ENCODE measurements around the gene LAMB1. TPM values are rescaled to one million over a fixed set of nuclear protein-coding genes. Genes with fewer than 3 reads are reported as not detected.

LAMB1 gene
- total RNA-seq, 4 donors from 2014 or later, result 87.9 to 322 (median 200) TPM

DNA sequence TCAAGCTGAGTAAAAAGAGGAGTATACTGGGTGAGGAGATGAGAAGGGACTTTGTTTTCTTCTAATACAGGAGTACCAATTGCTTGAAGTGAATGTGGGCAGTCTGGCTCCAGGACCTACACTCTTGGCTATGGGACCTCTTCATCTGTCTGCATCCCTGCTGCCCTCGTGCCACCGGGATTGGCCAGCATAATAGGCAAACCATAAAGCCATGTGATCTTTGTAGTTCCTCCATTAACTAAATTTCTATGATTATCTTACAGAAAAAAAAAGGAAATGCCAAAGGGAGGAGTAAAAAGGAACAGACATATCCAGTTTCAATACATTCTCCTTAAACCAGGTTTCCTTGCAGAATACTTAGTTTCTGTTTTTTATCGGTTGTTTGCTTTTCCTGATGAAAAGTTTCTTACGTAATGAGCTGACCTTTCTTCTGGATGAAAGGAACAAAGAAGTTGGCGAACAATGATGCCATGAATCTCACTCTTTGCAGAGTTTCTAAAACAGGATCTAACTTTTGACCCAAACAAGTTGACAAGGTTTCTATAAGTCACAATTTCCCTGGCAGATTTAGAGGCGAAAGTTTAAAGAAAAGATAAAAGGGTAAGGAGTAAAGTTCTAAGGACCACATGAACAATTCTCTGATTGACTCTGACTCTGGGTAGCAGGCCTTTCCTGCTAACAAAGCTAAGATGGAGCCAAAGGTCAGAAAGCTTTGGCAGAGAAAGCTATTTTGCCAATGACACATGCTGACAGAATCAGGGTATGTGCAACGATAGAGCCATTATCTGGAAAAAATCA lies 54.1 kb downstream of the LAMB1 start:
- DNase-seq, result no peak
- Histone ChIP-seq H3K27me3 (no peaks in the 10 kb centered on the region), H3K9me3 (no peaks in the 10 kb centered on the region), H3K4me1 (no peaks in the 10 kb centered on the region), H3K36me3 (no peaks in the 10 kb centered on the region), H3K4me3 (no peak overlapping the region), H3K27ac (peak overlapping the region; percentile 31 to 32)
- intact Hi-C loops (cut with DNase I; ENCODE audit: low total_unique reads), result no loop called here
- no peak for TF ChIP-seq POLR2A (IDR thresholded peaks at IDR 0.05)
- TF ChIP-seq, protein P1, sequence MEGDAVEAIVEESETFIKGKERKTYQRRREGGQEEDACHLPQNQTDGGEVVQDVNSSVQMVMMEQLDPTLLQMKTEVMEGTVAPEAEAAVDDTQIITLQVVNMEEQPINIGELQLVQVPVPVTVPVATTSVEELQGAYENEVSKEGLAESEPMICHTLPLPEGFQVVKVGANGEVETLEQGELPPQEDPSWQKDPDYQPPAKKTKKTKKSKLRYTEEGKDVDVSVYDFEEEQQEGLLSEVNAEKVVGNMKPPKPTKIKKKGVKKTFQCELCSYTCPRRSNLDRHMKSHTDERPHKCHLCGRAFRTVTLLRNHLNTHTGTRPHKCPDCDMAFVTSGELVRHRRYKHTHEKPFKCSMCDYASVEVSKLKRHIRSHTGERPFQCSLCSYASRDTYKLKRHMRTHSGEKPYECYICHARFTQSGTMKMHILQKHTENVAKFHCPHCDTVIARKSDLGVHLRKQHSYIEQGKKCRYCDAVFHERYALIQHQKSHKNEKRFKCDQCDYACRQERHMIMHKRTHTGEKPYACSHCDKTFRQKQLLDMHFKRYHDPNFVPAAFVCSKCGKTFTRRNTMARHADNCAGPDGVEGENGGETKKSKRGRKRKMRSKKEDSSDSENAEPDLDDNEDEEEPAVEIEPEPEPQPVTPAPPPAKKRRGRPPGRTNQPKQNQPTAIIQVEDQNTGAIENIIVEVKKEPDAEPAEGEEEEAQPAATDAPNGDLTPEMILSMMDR (IDR thresholded peaks at IDR 0.05), result no peak

DNA sequence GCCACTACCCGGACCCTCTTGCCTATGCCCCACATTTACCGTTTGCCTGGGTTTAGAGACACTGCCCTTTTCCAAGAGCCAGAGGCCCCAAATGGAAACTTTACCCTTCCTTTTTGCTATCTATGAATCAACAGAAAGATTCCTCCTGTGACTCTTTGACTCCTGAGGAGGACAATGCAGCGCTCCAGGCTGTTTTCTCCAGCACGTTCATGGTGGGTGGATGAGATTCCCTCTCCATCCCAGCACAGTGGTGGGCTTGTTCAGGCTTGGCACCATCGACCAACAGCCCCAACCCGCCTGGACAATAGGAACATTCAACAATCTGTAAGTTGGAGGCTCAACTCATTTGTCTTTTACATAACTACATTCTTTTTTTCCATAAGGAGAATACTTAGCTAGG lies 56.1 kb downstream of the LAMB1 start:
- Histone ChIP-seq H3K27ac (peak overlapping the region; percentile 13 to 44), H3K4me3 (no peak overlapping the region), H3K4me1 (no peaks in the 10 kb centered on the region), H3K36me3 (no peaks in the 10 kb centered on the region), H3K27me3 (no peaks in the 10 kb centered on the region), H3K9me3 (no peaks in the 10 kb centered on the region)
- intact Hi-C loops (cut with DNase I; ENCODE audit: low total_unique reads), result no loop called here
- DNase-seq, result no peak
- TF ChIP-seq, protein P1 (IDR thresholded peaks at IDR 0.05), result no peak

DNA sequence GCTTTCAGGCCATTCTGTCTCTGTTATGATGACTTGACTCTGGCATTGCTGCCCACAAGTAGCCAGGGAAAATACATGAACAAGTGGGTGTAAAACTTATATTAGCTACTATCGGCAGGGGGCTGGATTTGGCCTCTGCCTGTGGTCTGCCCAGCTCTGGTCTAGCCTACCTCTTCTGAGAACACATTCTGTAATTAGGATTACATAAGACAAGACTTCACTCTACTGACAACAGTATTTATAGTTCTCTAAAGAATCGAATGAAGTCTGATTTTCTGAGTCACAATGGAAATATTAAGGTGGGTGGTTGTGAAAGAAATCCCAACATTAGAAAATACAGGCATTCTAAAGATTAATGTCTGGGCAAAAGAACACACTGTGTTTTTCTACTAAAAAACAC lies 56.5 kb downstream of the LAMB1 start:
- H3K4me1 ChIP-seq, result no peaks in the 10 kb centered on the region
- intact Hi-C loops (cut with DNase I; ENCODE audit: low total_unique reads), result no loop called here
- H3K36me3 ChIP-seq, result no peaks in the 10 kb centered on the region
- DNase-seq, result no peak
- H3K27ac ChIP-seq, result peak overlapping the region in 1 of 2 donors; percentile 44
- H3K27me3 ChIP-seq, result no peaks in the 10 kb centered on the region
- no peak for TF ChIP-seq POLR2A (IDR thresholded peaks at IDR 0.05)
- TF ChIP-seq, protein P1 (IDR thresholded peaks at IDR 0.05), result no peak
- H3K9me3 ChIP-seq, result no peaks in the 10 kb centered on the region
- no peak overlapping the region for H3K4me3 ChIP-seq

DNA sequence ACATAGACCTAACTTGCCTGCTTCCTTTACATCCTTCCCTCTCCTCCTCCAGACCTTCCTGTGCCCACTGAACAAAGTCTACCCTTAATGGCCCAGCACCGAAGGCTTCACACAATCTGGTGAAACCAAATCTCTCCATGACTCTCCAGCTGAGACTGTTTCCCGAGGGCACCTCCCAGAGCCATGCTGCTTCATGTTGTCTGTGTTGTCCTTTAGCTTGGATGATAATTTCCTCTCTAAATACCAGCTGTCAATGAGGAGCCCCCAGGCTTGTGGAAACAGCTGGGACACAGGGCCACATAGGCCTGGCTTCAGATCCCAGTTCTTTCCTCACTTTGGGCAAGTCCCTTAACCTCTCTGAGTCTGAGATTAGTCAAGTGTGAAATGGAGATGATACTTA lies 57.6 kb downstream of the LAMB1 start:
- intact Hi-C loops (cut with DNase I; ENCODE audit: low total_unique reads), result no loop called here
- TF ChIP-seq POLR2A (IDR thresholded peaks at IDR 0.05), result no peak
- TF ChIP-seq, protein P1 (IDR thresholded peaks at IDR 0.05), result no peak
- no peak for DNase-seq
- Histone ChIP-seq H3K4me1 (no peaks in the 10 kb centered on the region), H3K36me3 (no peaks in the 10 kb centered on the region), H3K9me3 (no peaks in the 10 kb centered on the region), H3K27me3 (no peaks in the 10 kb centered on the region), H3K27ac (peak overlapping the region; percentile 38 to 41), H3K4me3 (no peak overlapping the region)

DNA sequence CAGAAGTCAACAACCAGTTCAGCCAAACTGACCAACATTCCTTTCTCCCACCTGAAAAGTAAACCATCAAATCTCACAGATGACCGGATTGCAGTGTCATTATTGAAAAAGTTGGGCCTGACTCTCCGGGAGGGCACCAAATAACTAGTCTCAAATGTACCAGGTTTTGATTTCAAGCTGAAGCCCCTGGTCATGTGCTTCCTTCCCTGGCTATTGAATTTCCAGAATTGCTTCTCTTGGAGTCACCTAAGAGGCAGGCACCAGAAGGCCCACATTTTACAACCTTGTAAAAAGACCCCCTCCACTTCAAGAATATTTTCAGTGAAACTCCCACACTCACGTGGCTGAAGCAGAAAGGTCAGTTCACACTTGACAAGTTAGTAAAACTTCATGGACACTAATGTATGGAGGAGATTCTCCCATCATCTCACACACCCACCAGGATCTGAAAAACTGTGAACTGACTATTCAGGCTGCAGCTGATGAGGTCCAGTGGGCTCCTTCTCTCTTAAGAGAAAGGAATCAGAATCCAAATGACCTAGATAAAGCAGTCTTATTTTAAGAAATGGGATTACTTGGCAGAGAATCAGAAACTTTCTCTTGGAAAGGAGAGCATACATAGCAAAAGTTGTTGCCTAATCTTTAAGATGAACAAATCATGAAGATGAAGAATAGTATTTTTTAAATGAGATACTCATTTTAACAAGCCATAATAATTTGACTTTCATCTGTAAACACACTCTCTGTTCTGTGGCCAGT lies 58.4 kb downstream of the LAMB1 start:
- Histone ChIP-seq H3K4me3 (no peak overlapping the region), H3K4me1 (no peaks in the 10 kb centered on the region), H3K9me3 (no peaks in the 10 kb centered on the region), H3K27me3 (no peaks in the 10 kb centered on the region), H3K27ac (peak overlapping the region; percentile 38 to 41), H3K36me3 (no peaks in the 10 kb centered on the region)
- no peak for DNase-seq
- intact Hi-C loops (cut with DNase I; ENCODE audit: low total_unique reads), result no loop called here
- TF ChIP-seq POLR2A (IDR thresholded peaks at IDR 0.05), result no peak
- TF ChIP-seq, protein P1 (IDR thresholded peaks at IDR 0.05), result no peak
